NCI-H2171 (cell line): ENCODE results near the gene SLC25A29.
"Not testable (repeated sequence)": the region's sequence is repeated elsewhere in the genome, so short reads cannot be mapped to it uniquely, and the experiment has no call there.

Source experiments
- DNase-seq: peaks from one replicate; lab custom pipeline; 2025; lab: John Stamatoyannopoulos, UW

SLC25A29 gene

GRCh38 chr14:100312110-100312876, 6.0 kb upstream of the SLC25A29 start:
- DNase-seq, result not testable (repeated sequence)

- DNase-seq, result no peak
Measured at GRCh38 chr14:100309028-100309737, 2.9 kb upstream of the SLC25A29 start.

DNA sequence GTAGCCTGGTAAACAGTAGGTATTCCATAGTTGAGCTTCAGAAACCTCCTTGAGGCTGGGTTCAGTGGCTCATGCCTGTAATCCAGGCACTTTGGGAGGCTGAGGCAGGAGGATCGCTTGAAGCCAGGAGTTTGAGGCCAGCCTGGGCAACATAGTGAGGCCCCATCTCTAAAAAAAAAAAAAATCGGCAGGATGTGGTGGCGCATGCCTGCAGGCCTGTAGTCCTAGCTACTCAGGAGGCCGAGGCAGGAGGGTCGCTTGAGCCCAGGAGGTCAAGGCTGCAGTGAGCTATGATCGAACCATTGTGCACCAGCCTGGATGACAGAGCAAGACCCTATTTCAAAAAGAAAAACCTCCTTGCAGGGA, 2.2 kb upstream of the SLC25A29 start:
- DNase-seq, result not testable (repeated sequence)

DNA sequence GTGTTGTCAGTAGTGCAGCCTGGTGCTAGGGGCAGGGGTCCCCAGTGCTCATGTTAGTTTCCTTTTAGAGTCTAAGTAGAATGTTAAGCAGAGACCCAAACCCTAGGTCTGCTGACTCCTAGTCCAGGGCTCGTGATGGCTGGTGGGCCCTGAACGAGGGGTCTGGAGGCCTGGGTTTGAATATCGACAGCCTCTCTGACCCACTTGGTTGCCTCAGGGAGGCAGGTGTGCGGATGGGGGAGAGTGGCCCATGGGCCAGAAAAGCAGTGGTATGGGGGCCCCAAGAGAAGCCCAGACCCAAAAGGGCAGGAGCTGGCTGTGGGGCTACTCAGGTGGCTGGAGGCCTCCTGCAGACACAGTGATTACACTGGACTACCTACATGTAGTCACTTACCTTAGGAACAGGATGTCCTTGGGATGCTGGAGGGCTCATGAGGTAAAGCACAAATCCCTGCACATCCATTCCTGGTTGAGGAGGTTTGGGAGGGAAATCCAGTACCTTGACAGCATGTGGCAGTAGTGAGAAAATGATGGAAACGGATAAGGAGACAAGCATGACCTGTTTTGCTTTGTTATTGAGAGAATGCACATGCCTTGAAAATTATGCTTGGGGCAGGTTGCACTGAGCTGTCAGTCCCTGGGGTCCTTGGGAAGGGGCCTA, 1.7 kb upstream of the SLC25A29 start:
- no peak for DNase-seq

DNA sequence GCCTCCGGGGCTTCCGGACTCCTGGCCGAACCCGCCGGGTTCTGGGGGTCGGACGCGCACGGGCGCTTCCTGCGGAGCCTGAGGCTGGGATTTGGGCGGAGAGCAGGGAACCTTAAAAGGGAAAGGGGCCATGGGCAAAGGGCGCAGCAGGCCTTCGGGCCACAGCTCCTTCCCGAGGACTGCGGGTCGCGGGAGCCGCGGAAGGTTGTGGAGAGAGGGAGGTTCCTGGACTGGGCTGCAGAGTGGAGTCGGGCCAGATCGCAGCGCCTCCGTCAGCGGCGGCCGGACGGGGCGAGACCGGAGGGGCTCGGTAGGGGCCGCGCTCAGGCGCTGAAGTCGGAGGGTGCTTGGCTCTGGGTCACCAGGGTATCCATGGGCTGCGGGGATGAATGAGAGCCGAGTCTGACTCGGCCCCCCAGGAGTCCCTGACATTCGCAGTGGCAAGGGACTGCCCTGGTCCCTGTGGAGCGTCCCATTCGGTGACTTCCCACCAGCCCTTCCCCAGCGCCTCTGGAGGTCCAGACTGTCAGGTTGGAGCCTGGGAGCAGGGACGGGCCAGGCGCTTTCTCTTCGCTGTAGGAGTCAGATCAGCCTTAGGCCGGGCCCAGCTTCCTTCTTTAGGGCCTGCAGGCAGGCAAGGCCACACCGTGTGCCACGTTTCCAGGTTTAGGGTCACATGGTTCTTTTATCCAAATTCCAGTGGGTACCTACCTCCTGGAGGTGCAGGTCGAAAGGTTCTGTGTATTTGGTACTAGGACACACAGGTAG, 938 bp upstream of the SLC25A29 start:
- DNase-seq, result no peak

GRCh38 chr14:100305324-100306100, 732 bp downstream of the SLC25A29 start:
- no peak for DNase-seq

DNA sequence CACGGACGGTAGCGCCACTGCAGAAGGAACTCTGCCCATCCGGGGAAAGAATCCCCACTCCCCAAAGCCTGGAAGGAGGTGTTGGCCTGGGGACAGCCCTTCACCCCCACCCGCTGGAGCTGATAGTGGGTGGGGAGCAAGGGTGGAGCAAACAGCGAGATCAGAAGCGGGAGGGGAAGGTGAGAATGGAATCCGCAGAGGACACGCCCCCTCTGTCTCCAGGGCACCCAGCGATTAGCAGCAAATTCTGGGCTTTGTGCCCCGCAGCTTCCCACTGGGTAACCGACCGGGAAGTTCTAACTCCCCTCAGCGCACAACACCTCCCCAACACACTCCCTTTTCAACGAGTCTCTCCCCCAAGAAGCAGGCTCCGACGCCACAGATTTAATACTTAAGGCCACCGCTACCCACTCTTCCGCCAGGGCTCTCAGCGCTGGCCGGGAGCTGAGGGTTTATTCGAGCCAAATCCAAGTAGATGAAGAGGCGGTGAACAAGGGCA, 1.4 kb downstream of the SLC25A29 start:
- DNase-seq, result peak; percentile 39

DNA sequence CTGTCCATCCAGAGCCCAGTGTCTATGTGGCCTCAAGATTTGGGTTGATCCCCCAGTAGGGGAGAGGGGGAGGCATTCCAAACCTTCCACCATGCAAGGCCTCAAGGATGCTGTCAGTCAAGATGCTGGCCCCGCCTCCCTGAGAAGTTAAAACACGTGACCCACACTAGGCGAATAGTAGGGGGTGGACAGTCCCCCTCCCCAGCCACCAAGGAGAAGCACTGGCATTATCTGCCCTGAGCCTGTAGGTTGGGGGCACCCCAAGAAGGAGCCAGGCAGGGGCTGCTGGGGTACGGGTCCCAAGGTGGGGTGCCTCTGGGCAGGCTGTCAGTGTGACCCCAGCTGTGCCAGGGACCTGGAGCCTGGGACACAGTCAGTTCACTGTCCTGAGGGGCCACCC, 2.3 kb downstream of the SLC25A29 start:
- DNase-seq, result no peak

DNA sequence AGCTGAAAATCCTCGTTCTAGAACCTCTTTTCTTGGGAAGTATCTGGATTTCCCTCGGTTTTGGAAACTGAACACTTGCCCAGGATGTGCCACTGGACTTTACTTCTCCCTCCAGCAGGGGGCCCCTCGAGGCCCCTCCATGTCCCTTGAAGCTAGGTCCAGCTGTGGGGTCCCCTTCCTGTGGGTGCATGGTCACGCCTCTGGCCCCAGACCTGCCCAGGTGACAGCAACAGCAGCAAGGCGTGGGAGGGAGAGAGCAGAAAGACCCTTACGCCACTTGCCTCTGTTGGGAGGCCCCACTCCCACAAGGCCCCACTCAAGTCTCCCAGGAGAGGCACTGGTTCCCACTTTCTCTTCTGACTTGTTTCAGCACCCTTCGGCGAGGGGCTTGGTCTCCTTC, 3.1 kb downstream of the SLC25A29 start:
- no peak for DNase-seq

GRCh38 chr14:100302616-100303015, 3.6 kb downstream of the SLC25A29 start:
- DNase-seq, result no peak

- no peak for DNase-seq
Measured at GRCh38 chr14:100299238-100299560, 7.0 kb downstream of the SLC25A29 start.

GRCh38 chr14:100298551-100299237, 7.5 kb downstream of the SLC25A29 start:
- DNase-seq, result no peak

DNA sequence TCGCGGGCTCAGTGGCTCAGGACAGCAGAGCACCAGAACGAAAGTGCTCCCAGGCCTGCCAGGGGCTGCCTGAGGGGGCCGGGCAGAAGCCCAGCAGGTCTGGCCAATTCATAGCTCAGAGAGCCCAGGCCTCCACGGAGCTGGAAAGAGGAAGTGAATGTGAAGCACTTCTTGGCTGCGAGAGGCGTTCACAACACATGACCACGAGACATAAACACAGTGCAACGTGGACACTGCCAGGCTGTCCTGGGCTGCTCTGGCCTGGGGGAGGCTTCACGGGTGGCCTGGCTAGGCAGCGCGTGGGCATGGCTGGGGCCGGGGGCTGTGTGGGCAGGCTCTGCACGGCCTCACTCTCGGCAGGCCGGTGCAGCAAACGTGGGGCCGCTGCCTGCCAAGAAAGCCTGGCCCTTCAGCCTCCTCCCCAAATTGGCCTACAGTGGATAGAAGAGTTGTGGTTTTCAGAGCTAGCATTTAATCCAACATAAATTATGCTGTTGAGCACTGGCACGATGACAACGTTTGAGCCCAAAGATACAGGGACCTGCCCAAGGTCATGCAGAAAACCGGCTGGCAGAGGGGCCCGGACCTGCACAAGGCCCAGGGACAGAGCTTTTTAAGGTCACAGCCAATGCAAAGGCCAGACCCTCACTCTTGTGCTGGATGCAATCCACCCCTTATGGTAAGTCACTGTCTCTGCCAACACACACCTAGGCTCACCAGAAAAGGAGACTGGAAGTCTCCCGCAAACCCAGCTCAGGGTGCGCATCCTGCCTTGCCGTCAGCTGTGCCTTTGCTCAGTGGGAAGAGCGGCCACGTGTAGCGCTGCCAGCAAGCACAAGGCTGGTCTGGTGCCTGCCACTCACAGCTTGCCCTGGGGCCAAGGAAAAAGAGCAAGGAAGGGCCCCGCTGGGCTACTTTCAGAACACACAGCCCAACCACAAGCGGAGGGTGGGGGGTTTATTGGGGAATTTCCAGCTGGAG, 8.6 kb downstream of the SLC25A29 start:
- no peak for DNase-seq

DNA sequence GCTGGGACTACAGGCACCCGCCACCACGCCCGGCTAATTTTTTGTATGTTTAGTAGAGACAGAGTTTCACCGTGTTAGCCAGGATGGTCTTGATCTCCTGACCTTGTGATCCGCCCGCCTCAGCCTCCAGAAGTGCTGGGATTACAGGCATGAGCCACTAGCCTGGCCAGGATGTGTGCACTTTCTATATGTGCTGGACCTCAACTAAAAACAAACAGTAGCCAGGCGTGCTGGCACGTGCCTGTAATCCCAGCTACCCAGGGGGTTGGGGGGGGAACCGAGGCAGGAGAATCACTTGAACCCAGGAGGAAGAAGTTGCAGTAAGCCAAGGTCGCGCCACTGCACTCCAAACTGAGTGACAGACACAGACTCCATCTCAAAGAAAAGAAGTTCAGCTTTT, 9.5 kb downstream of the SLC25A29 start:
- not testable (repeated sequence) for DNase-seq

DNA sequence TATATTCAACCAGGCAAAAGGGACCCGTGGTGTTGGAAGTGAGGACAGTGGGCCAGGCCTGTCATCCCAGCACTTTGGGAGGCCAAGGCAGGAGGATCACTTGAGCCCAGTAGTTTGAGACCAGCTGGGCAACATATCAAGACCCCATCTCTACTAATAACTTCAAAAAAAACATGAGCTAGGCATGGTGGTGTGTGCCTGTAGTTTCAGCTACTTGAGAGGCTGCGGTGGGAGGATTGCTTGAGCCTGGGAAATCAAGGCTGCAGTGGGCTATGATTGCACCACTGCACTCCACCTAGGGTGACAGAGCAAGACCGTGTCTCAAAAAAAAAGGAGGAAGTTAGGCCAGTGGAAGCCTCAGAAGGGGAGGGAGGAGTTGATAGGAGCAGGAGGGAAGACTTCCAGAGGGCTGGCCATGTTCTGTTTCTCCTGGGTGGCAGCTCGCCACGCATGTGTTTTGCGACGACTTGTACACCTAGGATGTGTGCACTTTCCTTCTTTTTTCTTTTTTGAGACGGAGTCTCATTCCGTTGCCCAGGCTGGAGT, 10.1 kb downstream of the SLC25A29 start:
- DNase-seq, result no peak

DNA sequence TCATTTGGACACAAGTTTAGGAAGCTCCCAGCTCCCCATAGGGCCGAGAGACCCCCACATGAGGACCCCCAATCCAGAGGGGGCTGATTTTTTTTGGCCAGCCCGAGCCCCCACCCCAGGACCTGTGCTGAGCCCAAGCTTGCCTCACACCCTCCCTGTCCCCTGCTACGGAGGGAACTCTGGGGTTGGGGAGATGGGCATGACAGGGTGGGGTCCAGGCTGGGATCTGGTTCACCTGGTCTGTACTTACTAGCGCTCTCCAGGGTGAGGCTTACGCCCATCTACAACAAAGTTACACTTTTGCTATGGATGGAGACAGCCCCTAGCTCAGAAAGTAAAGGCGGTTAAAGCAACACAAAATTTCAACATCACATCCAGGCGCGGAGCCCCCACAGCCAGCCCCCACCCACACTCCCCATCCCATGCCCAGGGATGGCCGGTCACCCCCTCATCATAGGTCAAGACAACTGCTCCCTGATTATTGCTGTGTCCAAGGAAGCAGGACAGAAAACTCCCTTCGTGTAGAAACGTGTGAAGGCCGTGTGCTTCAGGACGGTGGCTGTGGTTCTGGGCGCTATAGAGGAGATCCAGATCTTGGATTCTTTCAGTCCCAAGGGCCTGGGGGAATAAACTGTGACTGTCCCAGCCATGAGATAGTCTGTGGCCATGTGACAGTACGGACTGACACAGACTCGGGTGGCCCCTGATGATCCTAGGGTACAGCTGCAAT, 10.7 kb downstream of the SLC25A29 start:
- DNase-seq, result no peak

DNA sequence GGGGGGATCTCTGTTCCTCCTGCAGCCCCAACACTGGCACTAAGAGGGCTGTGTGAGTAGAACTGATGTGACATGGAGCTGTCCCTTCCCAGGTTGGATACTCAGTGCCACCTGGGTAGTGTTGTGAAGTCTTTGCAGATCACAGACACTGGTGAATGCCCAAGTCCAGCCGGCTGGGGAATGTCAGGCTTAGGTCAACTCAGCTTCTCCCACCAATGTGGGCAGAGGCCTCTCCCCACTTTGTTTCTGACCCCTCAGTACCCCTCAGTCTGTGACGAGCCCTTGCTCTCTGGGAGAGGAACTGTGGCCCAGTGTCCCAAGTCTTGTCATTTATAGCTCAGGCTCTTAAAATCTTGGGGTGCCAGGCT, 11.3 kb downstream of the SLC25A29 start:
- no peak for DNase-seq

- DNase-seq, result no peak
Measured at GRCh38 chr14:100294213-100294962, 11.9 kb downstream of the SLC25A29 start.
